Transverse colon (tissue), 4 donors: Measurements from ENCODE around the gene C15orf61. TPM values are rescaled to one million over a fixed set of nuclear protein-coding genes. Genes with fewer than 3 reads are reported as not detected.

Source experiments
- DNase-seq: peaks from one replicate; pipeline ENCODE4 v3.0.0-alpha.2; 2019
- H3K27ac ChIP-seq, 4 donors: fragments of 200-600 bp; sonication (generic); 2 replicates each; pipeline ENCODE4 v1.5.1; 2016 to 2018; ENCODE audit warnings: inconsistent platforms in 4 of 4
- H3K27me3 ChIP-seq: fragments of 200-600 bp; sonication (generic); 2 replicates; pipeline ENCODE4 v1.5.1; 2017; ENCODE audit warnings: inconsistent platforms
- H3K36me3 ChIP-seq, 4 donors: fragments of 200-600 bp; sonication (generic); 2 replicates each; pipeline ENCODE4 v1.5.1; 2017 to 2019; ENCODE audit warnings: inconsistent platforms in 4 of 4
- H3K4me1 ChIP-seq, 4 donors: fragments of 200-600 bp; sonication (generic); 2 replicates each; pipeline ENCODE4 v1.5.1; 2017 to 2020; ENCODE audit warnings: inconsistent platforms in 4 of 4
- H3K4me3 ChIP-seq, 4 donors: fragments of 200-600 bp; sonication (generic); 1 replicate in 1 of 4; 2 replicates in 3 of 4; pipeline versions ENCODE4 v1.5.1 to v1.6.1; 2017 to 2019; ENCODE audit warnings: inconsistent platforms in 4 of 4
- H3K9me3 ChIP-seq, 2 donors: fragments of 200-600 bp; sonication (generic); 2 replicates each; pipeline ENCODE4 v1.5.1; 2017 to 2019; ENCODE audit warnings: inconsistent platforms in 2 of 2
- EP300 ChIP-seq: sonication (generic); formaldehyde crosslinking; IDR thresholded peaks from one replicate; pipeline ENCODE4 v1.6.1; 2017; ENCODE audit warnings: antibody characterized with exemption, low read depth
- POLR2A ChIP-seq: fragments of 450-650 bp; IDR thresholded peaks from one replicate; pipeline ENCODE4 v1.6.1; 2016; ENCODE audit warnings: antibody characterized with exemption, mild to moderate bottlenecking, moderate library complexity
- POLR2AphosphoS5 ChIP-seq, 3 donors: sonication (generic); formaldehyde crosslinking; IDR thresholded peaks; one replicate each; pipeline ENCODE4 v1.6.1; 2016; ENCODE audit warnings: antibody characterized with exemption in 3 of 3
- WGBS, 2 donors: methylation state at CpG; one replicate each; pipeline ENCODE4 v1.1.5; 2018; ENCODE audit warnings: low coverage in 1 of 2; 5-methylcytosine and 5-hydroxymethylcytosine counted together
- in situ Hi-C, 4 donors: fragments of 200-750 bp; cut with MboI; loops; one replicate each; pipeline versions ENCODE4 v1.15.0 to v1.15.1; 2017; ENCODE audit warnings: low sequenced_read_pairs in 3 of 4, low pct_ligation_motif_present in 1 of 4, low pct_unique_long_range_greater_than_20kb in 1 of 4
- intact Hi-C: fragments of 100-400 bp; cut with DNase I; formaldehyde crosslinking; loops from one replicate; pipeline ENCODE4 v1.15.1; 2023; ENCODE audit warnings: low total_unique reads
- total RNA-seq, 4 donors: library from RNA; depleted of rRNA; stranded (reverse); fragments of >200 nt; gene quantifications; one replicate each; pipeline ENCODE4 v1.1.0, GENCODE V29; 2016
- TF ChIP-seq, protein P1 (sequence below), 5 experiments: fragments of 200-600 bp in 3 of 5; fragments of 450-650 bp in 2 of 5; sonication (generic) in 3 of 5; IDR thresholded peaks; 1 replicate in 2 of 5; 2 replicates in 3 of 5; pipeline ENCODE4 v1.5.1; 2016 to 2017; ENCODE audit warnings: antibody characterized with exemption in 5 of 5, inconsistent platforms in 3 of 5, mild to moderate bottlenecking in 2 of 5, moderate library complexity in 1 of 5

Gene C15orf61
- total RNA-seq, 4 donors from 2014 or later: 4.0 to 22.4 (median 9.8) TPM

DNA sequence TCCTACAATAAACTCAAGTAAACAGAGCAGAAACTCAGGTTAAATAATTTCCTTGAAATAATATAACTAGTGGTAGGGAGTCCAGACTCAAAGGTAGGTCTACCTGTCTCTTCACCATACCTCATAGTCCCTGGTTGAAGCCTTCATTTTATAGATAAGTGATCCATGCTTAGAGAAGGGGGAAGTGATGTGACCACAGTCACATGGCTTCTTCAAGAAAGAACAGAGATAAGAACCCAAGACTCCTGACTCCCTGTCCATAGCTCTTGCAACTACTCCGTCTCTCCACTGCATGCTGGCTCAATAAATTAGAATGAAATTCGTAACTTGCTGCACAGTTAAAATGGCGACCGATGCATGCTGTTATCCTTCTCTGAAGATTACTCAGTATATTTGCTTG, 11.0 kb upstream of the C15orf61 start:
- intact Hi-C loops (no loop called here), in situ Hi-C loops (loop anchor here in 2 of 4 donors (10.0 kb wide), 1 partner anchor 325 kb away; no protein-coding TSS in a partner anchor)
- Histone ChIP-seq H3K4me3 (no peak overlapping the region), H3K9me3 (no peaks in the 10 kb centered on the region), H3K27me3 (no peaks in the 10 kb centered on the region), H3K36me3 (peaks cover 0 to 12% (median 0%) of the 10 kb centered on the region in 4 donors), H3K4me1 (no peaks in the 10 kb centered on the region), H3K27ac (no peak overlapping the region)
- WGBS, 2 donors: 95% methylated on average over 4 of the region's 4 CpGs; no CpG with 5 or more reads in 1 of the 2 donors
- no peak for DNase-seq
- TF ChIP-seq POLR2A (no peak), EP300 (no peak), POLR2AphosphoS5 (IDR thresholded peaks at IDR 0.05) (no peak)
- TF ChIP-seq, protein P1, sequence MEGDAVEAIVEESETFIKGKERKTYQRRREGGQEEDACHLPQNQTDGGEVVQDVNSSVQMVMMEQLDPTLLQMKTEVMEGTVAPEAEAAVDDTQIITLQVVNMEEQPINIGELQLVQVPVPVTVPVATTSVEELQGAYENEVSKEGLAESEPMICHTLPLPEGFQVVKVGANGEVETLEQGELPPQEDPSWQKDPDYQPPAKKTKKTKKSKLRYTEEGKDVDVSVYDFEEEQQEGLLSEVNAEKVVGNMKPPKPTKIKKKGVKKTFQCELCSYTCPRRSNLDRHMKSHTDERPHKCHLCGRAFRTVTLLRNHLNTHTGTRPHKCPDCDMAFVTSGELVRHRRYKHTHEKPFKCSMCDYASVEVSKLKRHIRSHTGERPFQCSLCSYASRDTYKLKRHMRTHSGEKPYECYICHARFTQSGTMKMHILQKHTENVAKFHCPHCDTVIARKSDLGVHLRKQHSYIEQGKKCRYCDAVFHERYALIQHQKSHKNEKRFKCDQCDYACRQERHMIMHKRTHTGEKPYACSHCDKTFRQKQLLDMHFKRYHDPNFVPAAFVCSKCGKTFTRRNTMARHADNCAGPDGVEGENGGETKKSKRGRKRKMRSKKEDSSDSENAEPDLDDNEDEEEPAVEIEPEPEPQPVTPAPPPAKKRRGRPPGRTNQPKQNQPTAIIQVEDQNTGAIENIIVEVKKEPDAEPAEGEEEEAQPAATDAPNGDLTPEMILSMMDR (IDR thresholded peaks at IDR 0.05): no peak

DNA sequence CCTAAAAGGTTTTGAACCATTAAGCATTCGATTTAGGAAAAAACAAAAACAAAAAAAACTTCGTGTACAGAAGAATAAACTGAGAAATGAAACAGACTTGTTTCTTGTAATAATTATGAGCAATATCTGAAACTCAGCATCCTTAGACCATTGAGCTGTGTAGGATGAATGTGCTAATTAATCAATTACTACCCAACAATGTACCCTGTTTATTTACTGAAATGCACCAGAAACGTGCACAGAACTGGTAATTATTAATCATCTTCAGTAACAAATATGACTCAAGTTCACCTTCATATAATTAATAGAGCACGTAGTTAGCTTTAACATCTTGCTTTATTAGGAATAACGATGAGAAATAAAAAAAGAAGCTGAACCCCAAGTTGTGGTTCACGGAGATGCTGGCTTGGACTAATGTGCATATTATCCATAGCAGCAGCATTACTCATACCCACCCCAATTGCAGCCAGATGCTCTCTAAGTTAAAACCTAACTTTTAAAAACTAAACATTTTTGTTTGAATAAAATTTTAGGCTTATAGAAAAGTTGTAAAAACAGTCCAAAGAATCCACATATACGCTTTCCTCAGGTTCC, 10.2 kb upstream of the C15orf61 start:
- WGBS, 2 donors: 83 to 84% methylated on average over 7 of the region's 7 CpGs
- DNase-seq: no peak
- intact Hi-C loops (no loop called here), in situ Hi-C loops (loop anchor here in 1 of 4 donors (10.0 kb wide), 1 partner anchor 324 kb away; no protein-coding TSS in a partner anchor)
- Histone ChIP-seq H3K27me3 (no peaks in the 10 kb centered on the region), H3K9me3 (no peaks in the 10 kb centered on the region), H3K4me3 (no peak overlapping the region), H3K27ac (no peak overlapping the region), H3K36me3 (peaks cover 0 to 12% (median 0%) of the 10 kb centered on the region in 4 donors), H3K4me1 (no peaks in the 10 kb centered on the region)
- TF ChIP-seq POLR2AphosphoS5 (IDR thresholded peaks at IDR 0.05): no peak
- no peak for TF ChIP-seq EP300
- TF ChIP-seq, protein P1 (IDR thresholded peaks at IDR 0.05): no peak
- TF ChIP-seq POLR2A: no peak

DNA sequence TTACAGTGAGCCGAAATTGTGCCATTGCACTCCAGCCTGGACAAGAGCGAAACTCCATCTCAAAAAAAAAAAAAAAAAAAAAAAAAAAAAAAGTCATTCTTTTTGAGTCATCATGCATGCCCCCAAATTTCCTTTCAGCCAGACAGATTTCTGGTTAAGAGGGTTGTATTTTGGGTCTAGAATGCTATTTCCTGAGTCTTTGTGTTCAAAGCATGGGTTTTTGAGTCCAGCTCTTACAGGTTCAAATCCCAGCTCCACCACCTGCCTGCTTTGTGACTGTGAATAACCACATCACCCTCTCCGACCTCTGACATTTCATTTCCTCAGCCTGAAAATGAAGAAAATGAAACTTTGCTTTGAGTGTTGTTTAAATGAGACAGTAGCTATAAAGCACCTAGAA, 9.3 kb upstream of the C15orf61 start:
- Histone ChIP-seq H3K36me3 (peaks cover 0 to 12% (median 0%) of the 10 kb centered on the region in 4 donors), H3K27me3 (no peaks in the 10 kb centered on the region), H3K27ac (no peak overlapping the region), H3K4me1 (no peaks in the 10 kb centered on the region), H3K4me3 (no peak overlapping the region), H3K9me3 (no peaks in the 10 kb centered on the region)
- in situ Hi-C loops (loop anchor here in 1 of 4 donors (10.0 kb wide), 1 partner anchor 323 kb away; no protein-coding TSS in a partner anchor), intact Hi-C loops (no loop called here)
- TF ChIP-seq EP300: no peak
- no peak for TF ChIP-seq POLR2AphosphoS5 (IDR thresholded peaks at IDR 0.05)
- DNase-seq: no peak
- 82 to 92% methylated on average over 2 to 3 of the region's 3 CpGs for WGBS, 2 donors

DNA sequence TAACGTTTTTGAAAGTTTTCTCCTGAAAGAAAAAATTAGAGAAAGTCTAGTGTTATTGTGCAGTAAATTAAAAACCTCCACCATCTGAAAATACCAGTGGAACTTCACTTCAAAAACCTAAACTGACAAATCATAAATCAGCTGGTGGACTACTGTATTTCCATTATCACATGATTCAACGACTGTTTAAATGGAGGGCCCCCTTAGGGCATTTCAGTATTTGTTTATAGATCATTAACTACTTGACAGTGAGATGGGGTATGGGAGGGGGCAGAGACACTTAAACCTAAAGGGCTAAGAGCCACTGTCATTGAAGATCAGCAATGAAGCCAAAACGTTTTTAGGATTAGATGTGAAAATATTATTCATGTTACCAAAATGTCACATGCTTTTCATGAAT, 8.8 kb upstream of the C15orf61 start:
- Histone ChIP-seq H3K4me3 (no peak overlapping the region), H3K9me3 (no peaks in the 10 kb centered on the region), H3K36me3 (peaks cover 0 to 12% (median 0%) of the 10 kb centered on the region in 4 donors), H3K4me1 (no peaks in the 10 kb centered on the region), H3K27me3 (no peaks in the 10 kb centered on the region), H3K27ac (no peak overlapping the region)
- no peak for TF ChIP-seq EP300
- no peak for TF ChIP-seq POLR2AphosphoS5 (IDR thresholded peaks at IDR 0.05)
- TF ChIP-seq, protein P1 (IDR thresholded peaks at IDR 0.05): no peak
- TF ChIP-seq POLR2A: no peak
- intact Hi-C loops: no loop called here
- 40 to 60% methylated on average over 3 of the region's 3 CpGs for WGBS, 2 donors
- in situ Hi-C loops: loop anchor here in 1 of 4 donors (10.0 kb wide), 1 partner anchor 323 kb away; no protein-coding TSS in a partner anchor
- no peak for DNase-seq
